DMS114 treated with DMSO at 0.1 percent for 48 hours (cell line): ENCODE data around the gene PRR12.

Experiments used
- DNase-seq: peaks from one replicate; lab custom pipeline; 2025; ENCODE audit not compliant: unreplicated experiment; lab: John Stamatoyannopoulos, UW

PRR12 gene, protein sequence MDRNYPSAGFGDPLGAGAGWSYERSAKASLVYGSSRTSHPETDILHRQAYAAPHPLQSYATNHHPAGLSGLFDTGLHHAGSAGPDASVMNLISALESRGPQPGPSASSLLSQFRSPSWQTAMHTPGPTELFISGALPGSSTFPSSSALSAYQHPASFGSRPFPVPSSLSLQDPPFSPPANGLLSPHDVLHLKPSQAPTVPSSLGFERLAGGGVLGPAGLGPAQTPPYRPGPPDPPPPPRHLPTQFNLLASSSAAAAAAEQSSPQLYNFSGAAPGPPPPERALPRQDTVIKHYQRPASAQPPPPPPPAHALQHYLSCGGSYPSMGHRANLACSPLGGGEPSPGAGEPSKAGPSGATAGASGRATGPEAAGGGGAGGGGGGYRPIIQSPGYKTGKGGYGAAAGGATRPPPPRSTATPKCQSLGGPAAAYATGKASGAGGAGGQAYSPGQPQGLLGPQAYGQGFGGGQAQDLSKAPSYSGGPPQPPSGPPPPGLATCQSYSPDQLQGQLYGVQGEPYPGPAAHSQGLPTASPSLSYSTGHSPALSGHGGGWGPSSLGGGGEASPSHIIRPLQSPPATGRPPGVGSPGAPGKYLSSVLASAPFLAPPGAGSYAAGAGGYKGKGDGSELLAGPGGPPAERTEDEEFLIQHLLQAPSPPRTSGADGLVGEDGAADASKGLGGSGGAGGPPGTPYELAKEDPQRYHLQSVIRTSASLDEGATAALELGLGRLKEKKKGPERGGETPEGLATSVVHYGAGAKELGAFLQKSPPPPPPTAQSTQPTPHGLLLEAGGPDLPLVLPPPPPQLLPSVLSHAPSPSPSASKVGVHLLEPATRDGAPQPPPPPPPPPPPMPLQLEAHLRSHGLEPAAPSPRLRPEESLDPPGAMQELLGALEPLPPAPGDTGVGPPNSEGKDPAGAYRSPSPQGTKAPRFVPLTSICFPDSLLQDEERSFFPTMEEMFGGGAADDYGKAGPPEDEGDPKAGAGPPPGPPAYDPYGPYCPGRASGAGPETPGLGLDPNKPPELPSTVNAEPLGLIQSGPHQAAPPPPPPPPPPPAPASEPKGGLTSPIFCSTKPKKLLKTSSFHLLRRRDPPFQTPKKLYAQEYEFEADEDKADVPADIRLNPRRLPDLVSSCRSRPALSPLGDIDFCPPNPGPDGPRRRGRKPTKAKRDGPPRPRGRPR (N-terminal part only)

DNA sequence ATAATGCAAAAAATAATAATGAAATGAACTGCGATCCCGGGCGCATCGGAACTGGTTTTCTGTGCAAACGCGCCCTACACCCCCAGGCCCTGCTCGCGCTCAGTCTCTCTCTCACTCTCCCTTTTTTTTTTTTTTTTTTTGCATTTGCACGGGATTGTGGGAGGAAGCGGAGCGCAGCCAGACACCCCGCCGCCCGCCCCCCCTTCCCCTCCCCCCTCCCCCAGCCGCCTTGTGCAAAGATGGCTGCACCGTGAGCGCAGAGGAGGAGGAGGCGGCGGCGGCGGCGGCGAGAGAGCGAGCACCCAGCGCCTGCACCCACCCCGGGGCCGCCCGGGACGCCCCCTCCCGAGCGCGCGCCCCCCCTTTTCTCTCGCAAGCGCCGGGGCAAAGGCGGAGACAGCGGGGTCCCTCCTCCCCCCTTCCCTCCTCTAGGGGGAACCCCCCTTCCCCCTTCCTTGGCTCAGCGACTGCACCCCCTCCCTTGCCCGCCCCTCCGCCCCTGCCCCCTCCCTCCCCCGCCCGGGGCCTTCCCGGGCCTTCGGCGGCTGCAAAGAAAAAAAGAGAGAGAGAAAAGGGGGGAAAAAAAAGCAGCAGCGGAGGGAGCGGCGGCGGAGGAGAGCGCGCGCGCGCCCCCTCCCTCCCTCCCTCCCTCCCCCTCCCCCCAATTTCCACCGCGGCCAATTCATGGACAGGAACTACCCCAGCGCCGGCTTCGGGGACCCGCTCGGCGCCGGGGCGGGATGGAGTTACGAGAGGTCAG, at the start of gene PRR12:
PRR12 (plus strand) TSS at position 212 of the 760 bp plus-strand sequence; CDS start at position 685, 473 bp downstream.
- DNase-seq = peak; percentile 6

DNA sequence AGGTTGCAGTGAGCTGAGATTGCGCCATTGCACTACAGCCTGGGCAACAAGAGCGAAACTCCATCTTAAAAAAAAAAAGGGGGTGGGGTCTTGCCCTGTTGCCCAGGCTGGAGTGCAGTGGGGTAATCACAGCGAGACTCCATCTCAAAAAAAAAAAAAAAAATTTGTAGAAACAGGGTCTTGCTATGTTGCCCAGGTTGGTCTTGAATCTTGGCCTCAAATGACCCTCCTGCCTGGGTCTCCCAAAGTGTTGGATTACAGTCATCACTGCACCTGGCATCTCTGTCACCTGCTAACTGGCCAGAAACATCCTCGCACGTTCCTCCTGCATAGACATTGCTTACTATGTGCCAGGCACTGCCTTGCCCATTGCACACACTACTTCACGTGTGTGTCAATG, 49.1 kb upstream of the PRR12 start:
- DNase-seq = no peak

DNA sequence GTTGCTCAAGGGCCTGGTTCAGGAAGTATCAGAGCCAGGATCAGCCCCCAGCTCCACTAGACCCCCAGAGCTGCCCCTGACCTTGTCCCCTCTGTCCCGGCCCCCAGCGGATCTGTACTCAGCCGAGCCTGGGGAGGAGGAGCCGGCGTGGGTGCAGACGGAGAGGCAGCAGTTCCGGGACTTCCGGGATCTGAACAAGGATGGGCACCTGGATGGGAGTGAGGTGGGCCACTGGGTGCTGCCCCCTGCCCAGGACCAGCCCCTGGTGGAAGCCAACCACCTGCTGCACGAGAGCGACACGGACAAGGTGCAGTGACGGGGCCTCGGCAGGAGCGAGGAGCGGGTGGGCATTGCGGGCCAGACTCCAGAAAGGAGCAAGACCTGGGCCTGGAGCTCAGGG, 48.5 kb upstream of the PRR12 start:
- DNase-seq = no peak

DNA sequence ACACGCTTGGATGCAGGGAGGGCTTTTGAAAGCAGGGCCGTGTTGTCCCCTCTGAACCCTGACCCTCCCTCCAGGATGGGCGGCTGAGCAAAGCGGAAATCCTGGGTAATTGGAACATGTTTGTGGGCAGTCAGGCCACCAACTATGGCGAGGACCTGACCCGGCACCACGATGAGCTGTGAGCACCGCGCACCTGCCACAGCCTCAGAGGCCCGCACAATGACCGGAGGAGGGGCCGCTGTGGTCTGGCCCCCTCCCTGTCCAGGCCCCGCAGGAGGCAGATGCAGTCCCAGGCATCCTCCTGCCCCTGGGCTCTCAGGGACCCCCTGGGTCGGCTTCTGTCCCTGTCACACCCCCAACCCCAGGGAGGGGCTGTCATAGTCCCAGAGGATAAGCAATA, 48.0 kb upstream of the PRR12 start:
- no peak for DNase-seq

DNA sequence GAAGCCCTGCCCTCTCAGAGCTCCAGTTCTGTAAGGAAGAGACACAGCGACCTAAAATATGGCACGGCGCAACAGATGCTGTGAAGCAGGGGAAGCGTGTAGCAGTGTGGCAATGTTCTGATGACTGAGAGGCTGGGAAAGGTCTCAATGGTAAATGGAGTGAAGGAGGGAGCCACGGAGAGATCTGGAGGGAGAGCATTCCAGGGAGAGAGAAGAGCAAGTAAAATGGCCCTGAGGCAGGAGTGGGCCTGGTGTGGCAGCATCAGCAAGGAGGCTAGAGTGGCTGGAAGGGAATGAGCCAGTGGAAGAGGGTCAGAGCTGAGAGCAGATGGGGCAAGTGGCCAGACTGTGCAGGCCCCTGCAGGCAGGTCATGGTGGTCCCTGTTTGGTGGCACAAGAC, 46.8 kb upstream of the PRR12 start:
- no peak for DNase-seq

DNA sequence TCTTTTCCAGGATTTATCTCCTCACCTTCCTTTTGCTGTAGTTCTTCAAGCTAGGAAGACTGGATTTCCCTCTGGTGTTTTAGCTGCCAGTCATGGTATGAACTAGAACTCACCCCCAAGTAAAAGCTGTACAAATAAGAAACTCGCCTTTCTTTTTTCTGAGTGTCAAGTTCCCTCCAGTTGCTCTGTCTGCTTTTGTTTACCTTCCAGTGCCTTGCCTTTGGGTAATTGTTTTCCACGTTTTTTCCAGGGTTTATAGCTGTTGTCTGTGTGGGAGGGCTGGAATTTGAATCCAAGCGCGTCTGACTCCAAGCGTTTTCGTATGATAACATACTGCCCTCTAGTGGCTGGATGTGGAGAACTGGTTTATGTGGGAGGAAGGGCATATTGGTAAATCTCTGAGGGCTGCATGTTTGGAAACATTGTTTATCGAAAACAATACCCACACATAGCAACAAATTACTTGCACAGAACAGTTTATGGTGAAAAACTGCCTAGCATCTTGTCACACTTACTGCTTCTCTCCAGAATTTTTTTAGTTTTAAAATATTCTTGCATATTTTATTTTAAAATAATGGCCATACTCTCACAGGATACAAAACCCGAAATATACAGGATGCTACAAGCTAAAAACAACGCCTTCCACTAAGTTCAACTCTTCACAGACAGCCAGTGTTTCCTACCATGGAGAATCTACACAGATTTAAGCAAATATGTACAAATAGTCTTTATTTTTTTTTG, 44.0 kb upstream of the PRR12 start:
- peak; percentile 76 for DNase-seq

DNA sequence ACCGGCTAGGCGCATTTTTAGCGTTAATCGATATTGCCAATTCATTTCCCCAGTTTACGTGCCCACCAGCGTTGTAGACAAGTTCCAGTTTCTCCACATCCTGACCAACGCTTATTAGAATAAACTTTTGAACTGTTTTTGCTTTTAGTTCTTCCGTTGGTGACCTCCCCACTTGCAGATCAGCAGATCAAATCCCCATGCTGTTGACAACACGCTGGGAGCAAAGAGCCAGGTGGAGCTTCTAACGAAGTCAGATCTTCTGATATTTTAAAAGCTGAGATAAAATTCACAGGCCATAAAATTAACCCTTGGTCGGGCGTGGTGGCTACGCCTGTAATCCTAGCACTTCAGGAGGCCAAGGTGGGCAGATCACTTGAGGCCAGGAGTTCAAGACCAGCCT, 41.9 kb upstream of the PRR12 start:
- DNase-seq = no peak

DNA sequence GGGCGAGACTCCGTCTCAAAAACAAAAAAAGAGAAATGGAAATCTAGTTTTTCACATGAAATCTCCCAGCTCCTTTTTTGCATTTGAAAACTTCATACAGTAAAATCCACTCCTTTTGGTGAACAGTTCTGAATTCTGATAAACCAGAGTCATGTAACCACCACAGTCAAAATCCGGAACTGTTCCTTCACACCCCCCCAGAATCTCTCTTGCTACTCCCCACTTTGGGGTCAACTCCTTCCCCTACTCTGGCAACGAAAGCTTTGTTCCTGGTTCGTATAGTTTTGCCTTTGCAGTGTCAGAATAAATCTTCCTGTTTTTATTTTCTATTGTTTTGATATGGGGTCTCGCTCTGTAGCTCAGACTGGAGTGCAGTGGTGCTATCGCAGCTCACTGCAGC, 39.5 kb upstream of the PRR12 start:
- DNase-seq = no peak

DNA sequence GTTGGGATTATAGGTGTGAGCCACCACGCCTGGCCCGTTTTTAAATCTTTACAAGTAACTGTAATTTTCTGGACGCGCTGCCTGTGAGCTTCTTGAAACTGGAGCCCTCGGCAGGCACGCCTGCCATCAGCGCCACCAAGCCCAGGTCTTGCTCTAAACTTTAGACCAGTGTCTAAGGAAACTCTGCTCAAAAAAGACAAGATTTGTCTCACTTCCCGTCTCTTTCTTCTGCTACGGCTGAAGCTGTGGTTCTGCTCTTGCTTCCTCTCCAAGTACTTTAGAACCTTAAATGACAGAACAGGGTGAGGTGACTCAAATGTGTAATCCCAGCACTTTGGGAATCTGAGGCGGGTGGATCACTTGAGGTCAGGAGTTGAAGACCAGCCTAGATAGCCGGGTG, 38.2 kb upstream of the PRR12 start:
- DNase-seq = no peak

DNA sequence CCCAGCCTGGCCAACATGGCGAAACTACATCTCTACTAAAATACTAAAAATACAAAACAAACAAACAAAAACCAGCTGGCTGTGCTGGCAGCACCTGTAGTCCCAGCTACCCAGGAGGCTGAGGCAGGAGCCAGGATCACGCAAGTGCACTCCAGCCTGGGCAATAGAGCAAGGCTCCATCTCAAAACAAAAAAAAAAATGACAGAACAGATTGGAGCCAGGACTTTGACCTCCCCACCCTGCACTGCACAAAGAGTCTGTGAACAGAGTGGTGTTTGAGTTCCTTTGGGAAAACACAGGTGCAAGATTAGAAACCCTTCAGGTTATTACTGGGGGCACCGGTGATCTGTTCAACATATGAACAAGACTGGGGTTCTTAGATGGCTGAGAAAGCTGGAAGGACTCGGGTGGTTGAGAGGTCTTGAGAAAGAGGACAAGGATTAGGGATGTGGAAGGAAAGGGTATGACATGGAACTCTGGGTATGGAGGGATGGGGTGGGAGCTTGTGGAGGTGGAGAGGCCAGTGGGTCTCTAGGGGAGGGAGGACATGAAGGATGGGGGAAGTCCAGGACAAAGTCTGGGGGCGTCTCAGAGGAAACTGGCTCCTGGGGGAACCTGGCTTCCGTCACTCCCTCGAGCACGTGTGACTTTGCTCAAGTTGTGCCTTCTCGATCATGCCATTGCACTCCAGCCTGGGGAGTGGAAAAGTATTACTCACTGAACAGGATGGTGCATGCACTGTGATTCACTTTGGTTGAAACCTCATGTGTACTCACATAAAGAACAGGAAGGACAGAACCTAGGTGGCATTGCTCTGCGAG, 37.3 kb upstream of the PRR12 start:
- no peak for DNase-seq

DNA sequence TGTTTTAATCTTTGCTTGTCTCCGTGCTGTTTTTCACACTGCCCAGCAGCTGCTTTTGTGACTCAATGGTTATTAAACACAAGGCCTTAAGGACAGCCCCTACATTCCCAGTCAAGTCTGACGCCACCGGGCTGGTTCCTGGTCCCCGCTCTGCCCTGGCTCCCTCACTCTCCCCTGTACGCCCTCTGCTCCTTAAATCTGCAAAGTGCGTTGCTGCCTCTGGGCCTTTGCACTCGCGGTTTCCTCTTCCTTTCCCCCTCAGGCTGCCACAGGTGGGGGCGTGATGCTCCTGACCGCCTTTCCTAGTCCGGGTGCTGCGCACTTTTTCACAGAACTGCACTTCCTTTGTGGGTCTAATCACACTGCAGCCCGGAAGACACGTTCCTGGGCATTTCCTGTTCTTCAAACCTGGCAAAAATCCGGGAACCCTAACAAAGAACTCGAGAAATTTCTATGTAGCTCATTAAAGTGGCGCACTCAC, 36.2 kb upstream of the PRR12 start:
- no peak for DNase-seq

DNA sequence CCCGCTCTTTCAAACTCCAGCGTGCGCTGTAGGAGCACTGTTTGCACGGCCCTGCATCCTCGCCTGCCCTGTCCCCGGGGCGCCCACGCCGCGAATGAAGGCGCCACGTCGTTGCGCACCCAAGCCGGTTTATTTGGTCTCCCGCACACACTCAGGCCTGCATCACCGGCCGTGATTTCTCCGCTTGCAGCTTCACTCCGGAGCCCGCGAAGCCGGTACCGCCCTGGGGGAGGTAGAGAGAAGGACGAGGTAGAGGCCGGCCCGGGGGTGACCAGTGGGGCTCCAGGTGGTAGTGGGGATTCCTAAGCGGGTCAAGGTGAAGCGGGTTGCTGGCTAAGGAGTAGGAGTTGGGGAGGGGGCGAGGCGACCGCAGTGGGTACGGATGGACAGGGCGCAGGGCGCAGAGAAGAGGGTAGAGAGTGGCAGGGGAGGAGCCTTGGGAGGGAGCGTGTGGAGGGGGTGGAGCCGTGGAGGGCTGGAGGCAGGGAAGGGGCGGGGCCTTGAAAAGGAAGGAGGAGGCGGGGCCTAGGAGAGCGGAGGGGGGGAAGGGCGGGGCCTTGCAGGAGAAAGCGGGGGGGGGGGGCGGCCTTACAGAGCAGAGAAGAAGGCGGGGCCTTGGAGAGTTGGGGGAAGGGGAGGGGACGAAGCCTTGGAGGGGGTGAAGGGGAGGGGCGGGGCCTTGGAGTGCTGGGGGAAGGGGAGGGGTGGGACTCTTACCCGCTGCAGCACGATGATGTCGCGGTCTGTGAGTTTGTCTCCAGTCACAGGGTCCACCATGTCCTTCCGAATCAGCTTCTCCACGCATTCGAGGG, 35.2 kb upstream of the PRR12 start:
- no peak for DNase-seq

DNA sequence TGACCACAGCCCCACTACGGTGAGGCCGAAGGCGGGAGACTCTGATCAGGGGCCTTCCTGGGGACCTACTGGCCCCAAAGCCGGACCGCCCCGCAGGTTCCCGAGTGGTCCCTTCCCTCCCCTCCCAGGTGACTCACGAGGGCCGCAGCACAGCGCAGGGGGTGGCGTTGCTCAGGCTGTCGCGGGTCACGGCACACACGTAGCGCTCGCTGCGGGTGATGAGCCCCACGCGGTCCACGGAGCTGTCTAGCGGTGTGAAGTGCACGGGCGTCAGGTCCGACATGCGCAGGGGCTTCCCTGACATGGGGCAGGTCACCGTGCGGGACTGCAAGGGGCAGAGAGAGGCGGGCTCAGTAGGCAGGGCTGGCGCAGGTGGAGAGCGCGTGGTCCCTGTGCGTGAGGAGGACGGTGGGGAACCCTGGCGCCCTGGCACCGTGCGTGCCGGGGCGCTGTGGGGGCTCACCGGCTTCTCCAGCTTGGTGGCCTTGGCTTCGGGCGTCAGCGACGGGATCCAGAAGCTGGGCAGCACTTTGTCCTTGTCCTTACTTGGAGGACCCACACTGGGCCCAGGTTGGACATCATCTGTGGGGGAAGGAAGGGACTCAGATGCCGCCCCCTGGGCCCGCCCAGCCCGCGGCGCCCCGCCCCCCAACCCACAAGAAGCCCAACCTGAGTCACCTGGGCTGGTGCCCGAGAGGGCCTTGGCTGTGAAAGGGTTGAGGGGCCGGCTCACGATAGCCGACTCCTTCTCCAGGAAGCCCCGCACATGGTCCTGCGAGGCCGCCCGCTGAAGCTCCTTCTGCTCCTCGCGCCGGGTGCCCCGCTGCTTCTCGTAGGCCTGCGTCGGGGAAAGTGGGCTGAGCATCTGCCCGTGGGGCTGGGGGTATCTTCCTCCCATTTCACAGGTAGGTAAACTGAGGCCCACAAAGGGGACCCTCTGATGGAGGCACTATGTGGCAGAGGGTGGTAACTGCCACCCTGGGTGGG, 34.3 kb upstream of the PRR12 start:
- DNase-seq = no peak

DNA sequence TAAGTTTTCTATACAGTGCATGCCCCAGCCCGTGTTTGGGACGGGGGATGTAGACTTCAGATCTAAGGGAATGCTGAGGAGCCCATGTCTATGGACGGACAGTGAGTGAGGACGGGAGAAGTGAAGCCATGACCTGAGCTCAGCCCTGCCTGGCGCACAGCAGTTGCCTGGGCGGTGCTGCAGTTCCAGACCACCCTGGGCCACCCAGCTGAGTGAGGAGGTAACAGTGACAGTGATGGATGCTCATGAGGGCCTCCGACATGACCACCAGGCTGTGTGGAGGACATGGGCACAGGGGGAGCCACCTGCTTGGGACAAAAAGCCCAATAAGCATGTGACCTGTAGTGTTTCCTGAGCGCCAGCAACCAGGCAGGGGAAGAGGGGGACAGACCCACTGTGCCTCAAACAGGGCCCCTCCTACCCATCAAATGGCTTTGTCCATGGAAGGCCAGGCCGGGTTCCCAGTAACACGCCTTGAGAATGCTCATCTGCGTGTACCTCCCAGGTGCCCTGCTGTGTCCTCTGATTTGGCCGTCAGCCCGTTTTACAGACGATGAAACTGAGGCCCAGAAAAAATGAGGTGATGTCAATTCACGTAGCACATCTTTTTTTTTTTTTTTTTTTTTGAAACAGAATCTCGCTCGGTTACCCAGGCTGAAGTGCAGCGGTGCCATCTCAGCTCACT, 33.2 kb upstream of the PRR12 start:
- DNase-seq = no peak

DNA sequence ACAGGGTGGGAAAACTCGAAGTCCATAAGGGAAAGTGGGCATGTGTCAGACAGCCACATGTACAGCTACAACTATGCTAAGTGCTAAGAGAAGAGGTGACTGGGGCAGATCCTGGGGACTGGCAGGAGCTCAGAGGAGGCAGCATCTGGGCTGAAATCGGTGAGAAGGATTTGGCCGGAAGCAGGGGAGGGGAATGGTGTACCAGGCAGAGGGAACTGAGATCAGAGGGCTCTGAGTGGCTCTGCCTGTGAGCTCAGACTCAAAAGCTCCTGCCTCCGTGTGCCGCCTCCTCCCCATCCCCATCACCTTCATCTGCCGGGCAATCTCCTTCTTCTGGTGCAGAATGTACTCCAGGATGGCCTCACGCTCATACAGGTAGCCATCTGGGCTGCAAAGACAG, 32.4 kb upstream of the PRR12 start:
- no peak for DNase-seq

DNA sequence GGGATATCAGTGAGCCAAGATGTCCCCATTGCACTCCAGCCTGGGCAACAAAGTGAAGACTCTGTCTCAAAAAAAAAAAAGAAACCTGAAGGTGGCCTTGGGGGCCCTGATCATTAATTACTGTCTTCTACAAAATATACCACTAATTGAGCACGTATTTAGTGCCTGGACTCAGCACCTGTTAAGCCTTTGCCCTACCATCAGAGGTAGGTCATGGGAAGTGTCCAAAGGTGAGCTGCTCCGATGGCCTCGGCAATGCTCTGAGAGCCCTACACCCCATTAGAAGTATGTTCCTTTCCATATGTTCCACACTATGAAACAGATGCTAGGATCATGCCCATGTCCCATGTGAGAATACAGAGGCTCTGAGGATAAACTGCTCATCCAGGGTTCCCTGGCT, 31.5 kb upstream of the PRR12 start:
- DNase-seq = no peak

DNA sequence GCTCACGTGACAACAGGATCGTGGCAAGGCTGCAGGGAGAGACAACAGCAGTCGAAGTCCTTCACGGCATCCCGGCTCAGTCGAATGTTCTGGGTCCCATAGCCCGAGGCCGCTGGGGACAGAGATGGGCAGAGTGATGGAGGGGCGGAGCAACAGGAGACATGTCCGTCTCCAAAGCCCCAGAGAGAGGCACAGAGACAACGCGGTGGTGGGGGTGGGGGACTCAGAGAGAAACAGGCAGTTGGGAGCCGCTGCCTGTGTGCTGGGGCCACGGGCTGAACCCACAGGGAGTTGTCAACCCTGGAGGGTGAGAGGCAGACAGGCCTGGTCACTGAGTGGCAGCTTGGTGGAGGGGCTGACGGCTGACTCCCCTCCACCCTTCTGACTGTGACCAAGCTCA, 31.1 kb upstream of the PRR12 start:
- no peak for DNase-seq
